H9 (cell line): ENCODE measurements around the gene SEMA4C. TPM values are rescaled to one million over a fixed set of nuclear protein-coding genes. Genes with fewer than 3 reads are reported as not detected.

Experiments
- DNase-seq: peaks from one replicate; pipeline ENCODE4 v3.0.0-alpha.2; 2017
- H2AFZ ChIP-seq: one replicate; pipeline ENCODE4 v1.6.1; 2013; ENCODE audit warnings: mild to moderate bottlenecking, low read length, control low read depth, moderate library complexity
- H2AK5ac ChIP-seq: 2 replicates; pipeline ENCODE4 v1.6.1; 2013; ENCODE audit warnings: low read length, control low read depth, mixed read lengths; ENCODE audit not compliant: insufficient read length
- H2BK120ac ChIP-seq: one replicate; pipeline ENCODE4 v1.6.1; 2013; ENCODE audit warnings: low read depth, mild to moderate bottlenecking, low read length, control low read depth, inconsistent platforms; ENCODE audit not compliant: poor library complexity, severe bottlenecking
- H2BK12ac ChIP-seq: 2 replicates; pipeline ENCODE4 v1.6.1; 2013; ENCODE audit warnings: low read length, control low read depth, mixed read lengths, low read depth; ENCODE audit not compliant: insufficient read length
- H2BK15ac ChIP-seq: 2 replicates; pipeline ENCODE4 v1.6.1; 2013; ENCODE audit warnings: low read depth, low read length, control low read depth
- H2BK20ac ChIP-seq: one replicate; pipeline ENCODE4 v1.6.1; 2013; ENCODE audit warnings: low read depth, mild to moderate bottlenecking, low read length, control low read depth, inconsistent platforms; ENCODE audit not compliant: poor library complexity, severe bottlenecking
- H2BK5ac ChIP-seq: 2 replicates; pipeline ENCODE4 v1.6.1; 2013; ENCODE audit warnings: low read length, control low read depth, mixed read lengths; ENCODE audit not compliant: insufficient read length
- H3K14ac ChIP-seq: 2 replicates; pipeline ENCODE4 v1.6.1; 2013; ENCODE audit warnings: low read length, control low read depth; ENCODE audit not compliant: insufficient read depth
- H3K18ac ChIP-seq: 2 replicates; pipeline ENCODE4 v1.6.1; 2013; ENCODE audit warnings: low read depth, mild to moderate bottlenecking, mixed read lengths, low read length, control low read depth; ENCODE audit not compliant: insufficient read length
- H3K23ac ChIP-seq: 2 replicates; pipeline ENCODE4 v1.6.1; 2013; ENCODE audit warnings: low read length, control low read depth, mixed read lengths, low read depth; ENCODE audit not compliant: insufficient read length
- H3K23me2 ChIP-seq: 2 replicates; pipeline ENCODE4 v1.6.1; 2013; ENCODE audit warnings: low read depth, mild to moderate bottlenecking, mixed read lengths, low read length, control low read depth; ENCODE audit not compliant: insufficient read length, poor library complexity, severe bottlenecking
- H3K27ac ChIP-seq: 2 replicates; pipeline ENCODE4 v1.5.1; 2013; ENCODE audit warnings: low read length, control low read depth, mixed read lengths, low read depth; ENCODE audit not compliant: insufficient read length
- H3K27me3 ChIP-seq: 2 replicates; pipeline ENCODE4 v1.6.1; 2013; ENCODE audit warnings: low read length, control low read depth, inconsistent platforms; ENCODE audit not compliant: insufficient read depth
- H3K4ac ChIP-seq: 2 replicates; pipeline ENCODE4 v1.6.1; 2013; ENCODE audit warnings: low read depth, mild to moderate bottlenecking, control low read depth, inconsistent platforms, low read length, moderate library complexity
- H3K4me1 ChIP-seq: 2 replicates; pipeline ENCODE4 v1.6.1; 2013; ENCODE audit warnings: low read length, control low read depth, inconsistent platforms; ENCODE audit not compliant: insufficient read depth
- H3K4me2 ChIP-seq: 2 replicates; pipeline ENCODE4 v1.6.1; 2013; ENCODE audit warnings: low read length, control low read depth, mixed read lengths; ENCODE audit not compliant: insufficient read length, insufficient read depth
- H3K56ac ChIP-seq: 2 replicates; pipeline ENCODE4 v1.6.1; 2013; ENCODE audit warnings: low read depth, mild to moderate bottlenecking, mixed read lengths, low read length, control low read depth; ENCODE audit not compliant: insufficient read length
- H3K79me1 ChIP-seq: 2 replicates; pipeline ENCODE4 v1.6.1; 2013; ENCODE audit warnings: low read depth, mild to moderate bottlenecking, moderate library complexity, low read length, control low read depth, inconsistent platforms; ENCODE audit not compliant: insufficient read depth, poor library complexity, severe bottlenecking
- H3K79me2 ChIP-seq: 2 replicates; pipeline ENCODE4 v1.6.1; 2013; ENCODE audit warnings: low read length, control low read depth, inconsistent platforms; ENCODE audit not compliant: insufficient read depth
- H3K9ac ChIP-seq: 2 replicates; pipeline ENCODE4 v1.6.1; 2013; ENCODE audit warnings: low read length, control low read depth, mixed read lengths; ENCODE audit not compliant: insufficient read length; ENCODE audit errors: extremely low read depth
- H3K9me3 ChIP-seq: one replicate; pipeline ENCODE4 v1.6.1; 2013; ENCODE audit warnings: low read depth, low read length, inconsistent platforms; ENCODE audit not compliant: control insufficient read depth
- H3T11ph ChIP-seq: one replicate; pipeline ENCODE4 v1.6.1; 2013; ENCODE audit warnings: mild to moderate bottlenecking, low read length, control low read depth, inconsistent platforms
- H4K20me1 ChIP-seq: one replicate; pipeline ENCODE4 v1.6.1; 2013; ENCODE audit not compliant: control insufficient read depth, insufficient read length, insufficient read depth
- H4K5ac ChIP-seq: 2 replicates; pipeline ENCODE4 v1.6.1; 2013; ENCODE audit warnings: low read depth, mild to moderate bottlenecking, mixed read lengths, low read length, control low read depth; ENCODE audit not compliant: insufficient read length
- H4K8ac ChIP-seq: replicated peaks from 2 replicates; pipeline ENCODE4 v1.6.1; 2013; ENCODE audit warnings: low read length, control low read depth, mixed read lengths, low read depth; ENCODE audit not compliant: insufficient read length
- H4K91ac ChIP-seq: 2 replicates; pipeline ENCODE4 v1.6.1; 2013; ENCODE audit warnings: low read depth, mild to moderate bottlenecking, moderate library complexity, mixed read lengths, low read length, control low read depth; ENCODE audit not compliant: insufficient read length
- H3K27ac Mint-ChIP-seq, 3 experiments: 2 replicates in 2 of 3; 3 replicates in 1 of 3; pipeline ENCODE4 v1.8.0; 2020 to 2021; ENCODE audit warnings: mixed read lengths in 3 of 3, mild to moderate bottlenecking in 1 of 3, moderate library complexity in 1 of 3
- H3K27me3 Mint-ChIP-seq: 2 replicates; pipeline ENCODE4 v1.8.0; 2021; ENCODE audit warnings: low read depth, mild to moderate bottlenecking, moderate library complexity, mixed read lengths
- H3K36me3 Mint-ChIP-seq, 3 experiments: 2 replicates in 2 of 3; 3 replicates in 1 of 3; pipeline ENCODE4 v1.8.0; 2020 to 2021; ENCODE audit warnings: low read depth in 3 of 3, mixed read lengths in 3 of 3; ENCODE audit not compliant: insufficient read depth in 1 of 3
- H3K4me1 Mint-ChIP-seq, 2 experiments: 2 replicates each; pipeline ENCODE4 v1.8.0; 2020; ENCODE audit warnings: mixed read lengths in 2 of 2
- H3K4me3 Mint-ChIP-seq, 2 experiments: 2 replicates in 1 of 2; 3 replicates in 1 of 2; pipeline ENCODE4 v1.8.0; 2020 to 2021; ENCODE audit warnings: mild to moderate bottlenecking in 2 of 2, mixed read lengths in 2 of 2, moderate library complexity in 1 of 2
- H3K9me3 Mint-ChIP-seq, 2 experiments: 2 replicates in 1 of 2; 3 replicates in 1 of 2; pipeline ENCODE4 v1.8.0; 2020; ENCODE audit warnings: mild to moderate bottlenecking in 2 of 2, mixed read lengths in 2 of 2, moderate library complexity in 1 of 2
- CTCF ChIP-seq: fragments of 200-600 bp; sonication (generic); conservative IDR thresholded peaks from 3 replicates; pipeline ENCODE4 v1.8.0; 2021; ENCODE audit warnings: antibody characterized with exemption, mild to moderate bottlenecking
- WGBS: extraction: QIAGEN DNeasy Blood & Tissue Kit; methylation state at CpG from one replicate; pipeline ENCODE4 v1.1.7; 2013; ENCODE audit warnings: missing lambda C conversion rate, low lambda C conversion rate, mixed read lengths; ENCODE audit not compliant: insufficient read length; ENCODE audit errors: extremely low coverage; 5-methylcytosine and 5-hydroxymethylcytosine counted together
- total RNA-seq: library from RNA; stranded (reverse); gene quantifications from 2 replicates; pipeline ENCODE4 v1.2.1, GENCODE V29; 2021

The SEMA4C gene
- total RNA-seq, 1 experiment from 2014 or later: 81.6 TPM

GRCh38 chr2:96879545-96880040, 9.7 kb upstream of the SEMA4C start:
- Mint-ChIP-seq H3K27ac (peak overlapping the region; percentile 73 to 88 (median 75); a peak in 3 of 7 replicates), H3K9me3 (no peaks in the 10 kb centered on the region), H3K4me1 (peaks cover 54 to 56% of the 10 kb centered on the region in 2 experiments), H3K4me3 (no peak overlapping the region), H3K27me3 (peaks cover 2% of the 10 kb centered on the region), H3K36me3 (no peaks in the 10 kb centered on the region)
- Histone ChIP-seq H3K4ac (no peak overlapping the region), H4K91ac (no peak overlapping the region), H3K4me1 (peaks cover 3% of the 10 kb centered on the region; the same call in 1 of the 2 replicates), H3K18ac (peak overlapping the region; percentile 38), H4K5ac (no peak overlapping the region), H3K14ac (peak overlapping the region; percentile 62), H3T11ph (no peak overlapping the region), H3K23me2 (no peaks in the 10 kb centered on the region), H2BK15ac (no peak overlapping the region), H3K27me3 (no peaks in the 10 kb centered on the region; the same call in 1 of the 2 replicates), H3K56ac (no peak overlapping the region), H3K27ac (no peak overlapping the region), H3K79me2 (no peaks in the 10 kb centered on the region), H3K4me2 (no peak overlapping the region), H2AFZ (no peak overlapping the region), H3K79me1 (no peaks in the 10 kb centered on the region), H4K8ac (no peak overlapping the region), H2BK20ac (no peak overlapping the region), H2BK5ac (no peak overlapping the region), H4K20me1 (no peaks in the 10 kb centered on the region), H3K9ac (no peak overlapping the region), H2BK12ac (no peak overlapping the region), H2AK5ac (no peak overlapping the region), H2BK120ac (no peak overlapping the region), H3K23ac (no peak overlapping the region), H3K9me3 (no peaks in the 10 kb centered on the region)
- no peak for DNase-seq
- WGBS: no CpG with 5 or more reads among the region's 18 CpGs
- TF ChIP-seq CTCF: no peak
